DMS53 (cell line): ENCODE data around the gene MLLT6.
A peak's percentile ranks its signal among the peaks of the same experiment; 100 is the strongest.

ENCODE experiments used
- DNase-seq: peaks from one replicate; lab custom pipeline; 2025; lab: John Stamatoyannopoulos, UW

MLLT6 gene

DNA sequence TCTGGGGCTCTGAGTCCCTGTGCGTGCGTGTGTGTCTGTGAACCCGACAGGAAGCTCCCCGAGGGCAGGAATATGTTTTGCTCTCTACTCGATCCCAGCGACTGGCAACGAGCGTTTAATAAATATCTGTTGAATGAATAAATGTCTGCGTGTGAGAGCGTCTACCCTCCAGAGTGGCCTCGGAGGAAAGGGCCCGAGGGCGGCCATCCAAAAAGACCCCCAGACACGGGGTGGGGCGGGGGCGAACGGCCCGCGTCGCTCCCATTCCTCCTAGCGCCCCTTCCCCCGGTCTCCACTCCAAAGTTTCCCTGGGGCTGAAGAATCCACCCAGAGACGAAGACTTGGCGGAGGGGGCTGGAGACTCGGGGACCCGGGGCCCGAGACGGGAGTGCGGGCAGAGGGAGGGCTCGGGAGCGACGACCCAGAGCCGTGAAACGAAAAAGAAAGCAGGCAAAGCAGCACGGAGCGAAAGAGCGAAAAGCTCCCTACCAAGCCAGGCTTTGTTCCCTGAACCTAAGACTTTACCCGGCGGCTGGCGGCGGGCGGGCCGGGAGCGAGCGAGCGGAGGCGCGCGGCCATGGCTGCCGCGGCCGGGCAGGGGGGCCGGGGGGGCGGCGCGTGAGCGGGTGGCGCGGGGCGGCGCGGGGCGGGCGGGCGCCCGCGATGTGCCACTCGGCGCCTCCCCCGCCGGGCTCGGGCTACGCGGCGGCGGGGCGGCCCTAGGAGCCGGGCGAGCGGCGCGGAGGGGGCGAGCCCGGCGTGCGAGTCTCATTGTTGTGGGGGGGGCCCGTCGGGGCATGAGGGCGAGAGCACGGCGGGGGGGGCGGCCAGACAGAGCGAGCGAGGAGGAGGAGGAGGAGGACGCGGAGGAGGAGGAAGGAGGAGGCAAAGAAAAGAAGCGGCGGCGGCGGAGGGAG lies at the start of gene MLLT6:
MLLT6 (plus strand) TSS at position 668 of the 917 bp plus-strand sequence. CDS start 360 bp downstream, outside the sequence.
- peak; percentile 90 for DNase-seq

DNA sequence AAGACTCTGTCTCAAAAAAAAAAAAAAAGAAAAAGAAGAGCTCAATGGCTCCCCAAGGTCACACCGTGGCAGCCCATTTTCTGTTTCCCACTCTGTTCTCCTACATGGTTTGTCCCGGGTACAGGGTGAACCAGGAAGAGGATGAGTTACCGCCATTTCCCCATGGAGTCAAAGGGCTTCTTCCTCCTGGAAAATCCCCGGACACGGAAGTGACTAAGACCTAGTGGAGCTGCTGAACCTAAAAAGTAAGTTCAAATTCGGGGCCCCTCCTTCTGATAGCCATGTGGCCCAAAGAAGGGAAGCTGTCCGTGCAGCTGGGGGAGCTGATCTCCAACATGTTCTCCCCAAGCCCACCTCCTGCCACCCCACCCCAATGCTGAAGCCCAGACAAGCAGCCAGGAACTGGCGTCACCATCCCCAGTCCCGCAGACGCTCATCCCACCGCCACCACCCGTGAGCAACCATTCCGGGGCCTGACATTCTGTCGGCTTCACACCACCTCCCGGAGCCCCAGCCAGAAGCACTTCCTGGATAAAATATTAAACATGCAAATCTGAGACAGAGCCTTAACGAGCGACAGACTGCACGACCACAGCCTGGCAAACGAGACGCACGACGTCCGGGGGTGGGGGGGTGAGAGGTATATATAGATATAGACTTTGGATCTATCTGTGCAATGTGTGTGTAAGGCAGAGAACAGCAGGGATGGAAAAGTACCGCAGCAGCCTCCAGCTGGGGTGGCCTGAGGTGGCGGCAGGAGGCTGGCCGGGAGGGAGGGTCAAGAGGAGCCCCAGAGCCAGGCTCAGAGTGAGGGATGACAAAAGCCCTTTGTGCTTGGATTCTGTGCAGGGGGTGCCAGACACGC lies 47.9 kb upstream of the MLLT6 start:
- no peak for DNase-seq

DNA sequence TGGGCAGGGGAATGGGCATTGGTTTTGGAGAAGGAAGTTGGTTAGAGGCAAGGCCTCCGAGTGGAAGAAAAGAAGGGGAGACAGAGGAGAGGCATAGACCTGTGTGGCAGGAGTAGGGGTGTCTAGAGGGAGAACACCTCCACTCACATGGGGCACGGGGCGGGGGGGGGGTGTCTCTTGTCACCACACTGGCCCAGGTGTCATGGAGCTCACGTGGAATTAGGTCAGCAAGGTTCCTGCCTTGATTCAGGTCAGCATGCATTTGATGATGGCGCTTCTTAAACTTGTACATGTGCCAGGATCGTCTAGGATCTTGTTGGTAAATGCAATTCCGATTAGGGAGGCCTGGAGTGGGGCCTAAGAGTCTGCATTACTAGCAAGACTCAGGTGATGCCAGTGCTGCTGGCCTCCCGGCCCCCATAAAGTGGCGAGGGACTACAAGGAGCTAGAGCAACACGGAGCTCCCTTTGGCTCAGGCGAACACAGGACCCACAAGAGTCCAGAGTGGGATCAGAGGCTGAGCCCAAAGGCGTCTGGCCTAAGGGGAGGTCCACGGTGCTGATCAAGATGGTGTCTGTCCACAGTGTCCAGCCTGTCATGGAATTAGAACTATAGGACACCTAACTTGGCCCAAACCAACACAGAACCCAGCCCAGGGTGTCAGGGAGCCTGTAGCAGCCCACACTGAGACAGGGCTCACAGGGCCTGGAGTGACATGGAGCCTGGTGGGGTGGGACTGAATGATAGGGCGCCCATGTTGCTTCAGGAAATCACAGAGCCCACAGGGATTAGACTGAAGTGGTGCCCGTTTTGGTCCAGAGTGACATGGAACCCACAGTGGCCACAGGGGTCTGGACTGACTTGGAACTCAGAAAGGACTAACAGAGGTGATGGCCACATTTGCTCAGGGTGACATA lies 47.0 kb upstream of the MLLT6 start:
- DNase-seq, result no peak

DNA sequence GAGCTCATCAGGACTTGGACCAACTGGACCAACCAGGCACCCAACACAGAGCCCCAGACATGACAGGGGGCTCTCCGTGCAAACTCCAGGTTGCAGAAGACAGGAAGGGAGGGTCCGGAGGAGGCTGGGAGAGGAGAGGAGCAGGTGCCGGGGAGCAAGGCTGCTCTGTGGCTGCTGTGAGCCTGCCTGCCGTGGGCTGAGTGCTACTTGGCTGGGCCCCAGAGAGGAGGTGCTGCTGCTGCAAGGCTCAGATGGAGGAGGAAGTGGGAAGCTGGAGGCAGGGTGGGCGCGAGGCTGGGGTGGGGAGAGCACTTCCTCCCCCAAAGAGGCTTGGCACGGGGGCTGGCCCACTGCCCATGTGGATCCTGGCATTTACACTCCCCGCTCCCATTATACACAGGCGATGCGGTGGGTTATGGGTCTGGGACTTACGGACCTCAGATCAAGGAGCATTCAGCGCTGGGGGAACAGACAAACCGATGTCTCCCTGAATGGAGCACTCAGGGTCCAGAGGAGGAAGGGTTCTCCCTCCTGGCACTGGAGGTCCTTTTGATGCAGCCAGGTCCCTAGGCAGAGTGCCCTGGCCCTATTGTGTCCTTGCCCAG lies 46.2 kb upstream of the MLLT6 start:
- DNase-seq, result no peak

GRCh38 chr17:38659415-38659814 lies 45.7 kb upstream of the MLLT6 start:
- DNase-seq, result no peak

DNA sequence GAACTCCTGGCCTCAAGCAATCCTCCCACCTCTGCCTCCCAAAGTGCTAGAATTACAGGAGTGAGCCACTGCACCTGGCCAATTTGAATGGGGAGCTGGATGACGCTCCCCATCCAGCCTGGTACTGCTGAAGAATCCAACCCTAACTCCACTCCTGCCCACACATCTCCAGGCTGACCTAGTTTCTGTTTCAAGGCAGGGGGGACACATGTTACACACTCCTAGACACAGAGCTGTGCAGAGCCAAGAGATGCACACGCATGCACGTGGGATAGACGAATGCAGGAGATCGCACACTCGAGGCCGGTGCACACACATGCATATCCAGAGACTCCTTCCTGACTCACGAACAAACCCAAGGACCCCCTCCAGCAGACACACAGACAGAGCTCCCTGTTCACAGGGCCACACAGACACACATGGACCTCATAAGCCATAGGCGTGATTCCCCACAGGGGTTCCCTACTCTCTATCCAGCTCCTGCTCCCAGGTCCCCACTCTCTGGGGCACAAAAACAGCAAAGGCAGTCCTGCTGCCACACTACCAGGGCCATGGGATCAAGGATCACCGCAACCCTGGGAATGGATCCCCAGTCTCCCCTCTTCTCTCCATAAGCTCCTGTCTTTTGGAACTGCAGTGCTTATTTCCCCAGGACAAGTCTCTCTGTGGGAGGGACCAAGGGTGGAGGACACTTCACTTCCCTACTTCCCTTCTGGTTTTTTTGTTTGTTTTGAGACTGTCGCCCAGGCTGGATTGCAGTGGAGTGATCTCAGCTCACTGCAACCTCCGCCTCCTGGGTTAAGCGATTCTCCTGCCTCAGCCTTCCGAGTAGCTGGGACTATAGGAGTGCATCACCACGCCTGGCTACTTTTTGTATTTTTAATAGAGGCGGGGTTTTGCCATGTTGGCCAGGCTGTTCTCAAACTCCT lies 44.7 kb upstream of the MLLT6 start:
- peak; percentile 69 for DNase-seq

- peak; percentile 91 for DNase-seq
Measured at GRCh38 chr17:38663125-38663751, 41.8 kb upstream of the MLLT6 start.

- DNase-seq, result no peak
Measured at GRCh38 chr17:38663964-38664644, 41.0 kb upstream of the MLLT6 start.

- DNase-seq, result peak; percentile 82
Measured at GRCh38 chr17:38667099-38667786, 37.8 kb upstream of the MLLT6 start.

GRCh38 chr17:38667787-38668122 lies 37.3 kb upstream of the MLLT6 start:
- DNase-seq, result no peak

DNA sequence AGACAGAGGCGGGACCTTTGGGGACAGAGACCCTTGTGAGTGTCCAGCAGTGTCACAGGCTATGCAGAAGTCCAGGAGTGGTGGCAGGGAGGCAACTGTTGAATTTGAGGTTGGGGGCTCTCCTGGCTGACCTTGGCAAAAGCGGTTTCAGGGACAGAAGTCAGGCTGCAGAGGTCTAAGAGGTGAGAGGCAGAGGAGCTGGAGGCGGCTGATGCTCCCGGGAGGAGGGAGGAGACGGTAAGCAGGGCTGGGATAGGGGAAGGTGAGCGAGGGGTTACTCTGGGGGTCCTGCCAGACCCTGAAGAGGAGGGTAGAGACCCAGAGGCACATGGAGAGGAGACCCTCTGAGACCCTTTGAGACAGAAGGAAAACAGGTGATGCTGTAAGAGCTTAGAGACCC lies 35.6 kb upstream of the MLLT6 start:
- DNase-seq, result no peak

- no peak for DNase-seq
Measured at GRCh38 chr17:38671939-38672720, 32.9 kb upstream of the MLLT6 start.

DNA sequence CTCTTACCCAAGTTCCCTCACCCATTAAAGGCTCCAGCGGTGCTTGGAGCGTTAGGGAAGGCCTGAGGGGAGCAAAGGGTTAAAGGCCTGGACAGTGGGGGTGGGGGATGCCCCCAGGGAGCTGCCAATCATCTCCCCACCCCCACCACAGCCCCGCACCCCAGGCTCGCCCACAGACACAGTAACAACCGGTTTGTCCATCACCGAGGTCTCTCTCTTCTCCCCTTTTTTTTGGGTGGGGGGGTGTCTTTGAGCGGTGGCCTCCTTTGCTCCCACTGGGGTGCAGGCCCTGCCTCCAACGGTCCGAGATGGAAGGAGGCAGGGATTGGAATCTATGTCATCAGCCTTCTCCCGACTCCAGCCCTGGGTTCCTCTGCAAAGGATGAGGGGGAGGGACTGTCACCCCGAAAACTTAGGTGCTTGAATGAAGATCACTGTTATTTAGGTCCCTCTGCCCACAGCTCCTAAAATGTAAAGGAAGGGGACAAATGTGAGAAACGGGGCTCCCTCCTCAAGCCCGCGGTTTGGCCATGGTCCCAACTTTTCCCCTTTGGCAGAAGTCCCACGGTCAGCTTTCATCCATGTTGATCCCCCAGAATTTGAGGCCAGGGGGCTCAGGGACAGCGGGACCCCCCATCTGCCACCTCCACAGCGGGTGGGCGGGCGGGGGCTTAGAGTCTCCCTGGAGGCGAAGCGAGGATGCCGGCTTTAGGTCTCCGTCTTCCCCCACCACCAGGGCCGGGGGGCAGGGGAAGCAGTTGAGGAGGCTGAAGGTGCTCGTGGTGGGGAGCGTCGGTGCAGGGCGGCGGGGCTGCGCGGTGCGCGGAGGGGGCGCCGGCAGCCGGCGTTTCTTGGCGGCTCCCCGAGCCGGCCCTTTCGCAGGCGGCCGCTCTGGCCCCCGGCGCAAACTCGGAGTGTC lies 32.0 kb upstream of the MLLT6 start:
- no peak for DNase-seq

DNA sequence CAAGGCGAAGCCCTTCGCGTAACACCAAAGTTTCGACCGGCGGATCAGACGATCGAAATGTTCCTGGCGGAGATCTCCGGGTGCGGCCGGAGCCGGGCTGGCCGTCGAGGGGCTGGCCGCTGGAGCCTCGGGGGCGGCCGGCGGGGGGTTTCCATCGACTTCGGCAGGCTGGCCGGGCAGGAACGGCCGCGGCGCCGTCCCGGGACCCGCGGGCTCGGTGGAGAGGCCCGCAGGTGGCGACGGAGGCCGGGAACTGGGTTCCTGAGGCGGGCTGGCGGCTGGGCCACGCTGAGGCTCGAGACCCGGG lies 31.4 kb upstream of the MLLT6 start:
- peak; percentile 54 for DNase-seq

GRCh38 chr17:38674014-38674748 lies 30.9 kb upstream of the MLLT6 start:
- DNase-seq, result peak; percentile 67
